Stimulated activated CD4-positive, alpha-beta T cell treated with anti-CD3 and anti-CD28 coated beads, Interleukin-2, amount 100 ng/mL, for 24 hours (primary cell): Measurements from ENCODE around the gene ERCC5.

ENCODE experiments used
- DNase-seq, 2 donors: peaks; one replicate each; pipeline ENCODE4 v3.0.0-alpha.2; 2020

Gene ERCC5

GRCh38 chr13:102845630-102846260, at the start of gene ERCC5:
ERCC5 (plus strand) TSS chr13:102846032; CDS start chr13:102846267, 235 bp downstream.
- peak; percentile 94 to 96 for DNase-seq

GRCh38 chr13:102798581-102799425, 47.0 kb upstream of the ERCC5 start, which contains the start of the genes BIVM and POGLUT2:
BIVM (plus strand) TSS chr13:102799119; CDS start chr13:102807268, 8,149 bp downstream.
POGLUT2 (minus strand) TSS chr13:102798976; CDS start chr13:102798670, 306 bp downstream.
- DNase-seq, result peak; percentile 78 to 86

- DNase-seq, result peak in 1 of 2 donors; percentile 19
These were observed 46.2 kb upstream of the ERCC5 start for GRCh38 chr13:102799426-102800144.

- peak; percentile 87 to 88 for DNase-seq
These were observed 45.4 kb upstream of the ERCC5 start for GRCh38 chr13:102800145-102801041.

- no peak for DNase-seq
These were observed 40.2 kb upstream of the ERCC5 start for GRCh38 chr13:102805680-102806079.

GRCh38 chr13:102807699-102808098, 38.1 kb upstream of the ERCC5 start:
- no peak for DNase-seq

- no peak for DNase-seq
These were observed 33.1 kb upstream of the ERCC5 start for GRCh38 chr13:102812611-102813287.

- no peak for DNase-seq
These were observed 31.7 kb upstream of the ERCC5 start for GRCh38 chr13:102814025-102814607.

GRCh38 chr13:102814793-102815192, 31.0 kb upstream of the ERCC5 start:
- no peak for DNase-seq

- no peak for DNase-seq
These were observed 30.0 kb upstream of the ERCC5 start for GRCh38 chr13:102815788-102816187.

- DNase-seq, result no peak
These were observed 29.1 kb upstream of the ERCC5 start for GRCh38 chr13:102816708-102817107.

GRCh38 chr13:102817241-102817640, 28.6 kb upstream of the ERCC5 start:
- no peak for DNase-seq

GRCh38 chr13:102817907-102818306, 27.9 kb upstream of the ERCC5 start:
- no peak for DNase-seq

GRCh38 chr13:102825400-102825799, 20.4 kb upstream of the ERCC5 start:
- DNase-seq, result no peak

GRCh38 chr13:102825921-102826706, 19.7 kb upstream of the ERCC5 start:
- DNase-seq, result no peak

- no peak for DNase-seq
These were observed 15.2 kb upstream of the ERCC5 start for GRCh38 chr13:102830646-102831045.

GRCh38 chr13:102836471-102836870, 9.4 kb upstream of the ERCC5 start:
- DNase-seq, result no peak

- no peak for DNase-seq
These were observed 7.6 kb upstream of the ERCC5 start for GRCh38 chr13:102838273-102838672.

GRCh38 chr13:102838982-102839381, 6.8 kb upstream of the ERCC5 start:
- no peak for DNase-seq

GRCh38 chr13:102839462-102839861, 6.4 kb upstream of the ERCC5 start:
- no peak for DNase-seq

GRCh38 chr13:102845289-102845629, 573 bp upstream of the ERCC5 start:
- no peak for DNase-seq
